HepG2 (cell line): ENCODE data around the gene LSM12.

ENCODE experiments used
- CBX5 ChIP-seq: sonication (generic); formaldehyde crosslinking; IDR thresholded peaks from 2 replicates; pipeline ENCODE4 v1.4.0; 2020; ENCODE audit warnings: missing genetic modification reagents, borderline replicate concordance
- ZNF331 ChIP-seq: sonication (generic); formaldehyde crosslinking; IDR thresholded peaks from 2 replicates; pipeline ENCODE4 v1.4.0; 2020; ENCODE audit warnings: missing genetic modification reagents
- TF ChIP-seq, protein P1 (sequence below): sonication (generic); formaldehyde crosslinking; IDR thresholded peaks from 2 replicates; pipeline ENCODE4 v1.5.0; 2020; ENCODE audit warnings: mild to moderate bottlenecking, missing genetic modification reagents, moderate library complexity

DNA sequence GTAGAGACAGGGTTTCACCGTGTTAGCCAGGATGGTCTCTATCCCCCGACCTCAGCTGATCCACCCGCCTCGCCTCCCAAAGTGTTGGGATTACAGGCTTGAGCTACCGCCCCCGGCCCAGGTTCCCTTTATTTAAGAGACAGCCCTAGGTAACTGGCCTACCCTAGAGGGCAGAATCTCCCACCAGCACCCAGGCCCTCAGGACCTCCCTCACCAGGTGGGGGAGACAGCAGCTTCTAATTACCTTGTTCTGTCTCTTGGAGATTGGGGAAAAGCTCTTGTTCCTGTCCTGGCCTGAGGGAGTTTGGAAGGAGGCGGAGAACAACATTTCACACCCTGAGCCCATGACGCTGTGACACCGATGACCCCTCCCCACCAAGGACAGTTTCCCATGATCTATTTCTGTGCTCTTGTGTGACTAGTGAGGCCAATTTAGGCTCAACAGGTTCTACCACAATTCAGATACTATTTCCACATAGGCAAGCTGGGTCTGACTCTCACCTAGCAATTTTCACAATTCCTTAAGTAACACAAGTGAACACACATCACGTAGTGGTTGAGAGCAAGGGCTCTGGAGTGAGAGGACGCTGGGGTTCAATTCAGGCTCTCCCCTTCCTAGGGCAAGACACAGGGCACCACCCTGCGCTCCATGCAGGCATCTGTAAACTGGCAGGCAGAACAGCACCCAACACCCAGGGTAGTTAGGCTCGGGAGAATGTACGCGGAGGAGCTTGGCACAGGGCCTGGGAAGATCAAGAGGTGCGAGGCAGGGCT lies 36.6 kb upstream of the LSM12 start:
- TF ChIP-seq, protein P1, sequence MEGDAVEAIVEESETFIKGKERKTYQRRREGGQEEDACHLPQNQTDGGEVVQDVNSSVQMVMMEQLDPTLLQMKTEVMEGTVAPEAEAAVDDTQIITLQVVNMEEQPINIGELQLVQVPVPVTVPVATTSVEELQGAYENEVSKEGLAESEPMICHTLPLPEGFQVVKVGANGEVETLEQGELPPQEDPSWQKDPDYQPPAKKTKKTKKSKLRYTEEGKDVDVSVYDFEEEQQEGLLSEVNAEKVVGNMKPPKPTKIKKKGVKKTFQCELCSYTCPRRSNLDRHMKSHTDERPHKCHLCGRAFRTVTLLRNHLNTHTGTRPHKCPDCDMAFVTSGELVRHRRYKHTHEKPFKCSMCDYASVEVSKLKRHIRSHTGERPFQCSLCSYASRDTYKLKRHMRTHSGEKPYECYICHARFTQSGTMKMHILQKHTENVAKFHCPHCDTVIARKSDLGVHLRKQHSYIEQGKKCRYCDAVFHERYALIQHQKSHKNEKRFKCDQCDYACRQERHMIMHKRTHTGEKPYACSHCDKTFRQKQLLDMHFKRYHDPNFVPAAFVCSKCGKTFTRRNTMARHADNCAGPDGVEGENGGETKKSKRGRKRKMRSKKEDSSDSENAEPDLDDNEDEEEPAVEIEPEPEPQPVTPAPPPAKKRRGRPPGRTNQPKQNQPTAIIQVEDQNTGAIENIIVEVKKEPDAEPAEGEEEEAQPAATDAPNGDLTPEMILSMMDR: no peak
- TF ChIP-seq CBX5 (CRISPR knock-in tag): no peak
- no peak for TF ChIP-seq ZNF331 (CRISPR knock-in tag)
